Stimulated activated CD8-positive, alpha-beta memory T cell treated with anti-CD3 and anti-CD28 coated beads, Interleukin-15, amount 100 ng/mL, for 48 hours (primary cell): Measurements from ENCODE around the gene SEMA4D.
A peak's percentile ranks its signal among the peaks of the same experiment; 100 is the strongest.

Source experiments
- DNase-seq, 2 donors: peaks; one replicate each; pipeline ENCODE4 v3.0.0-alpha.2; 2020; ENCODE audit warnings: low read depth in 2 of 2

Gene SEMA4D

GRCh38 chr9:89528540-89528939 lies 30.6 kb upstream of the SEMA4D start:
- no peak for DNase-seq

GRCh38 chr9:89528131-89528530 lies 30.2 kb upstream of the SEMA4D start:
- no peak for DNase-seq

GRCh38 chr9:89527084-89527483 lies 29.2 kb upstream of the SEMA4D start:
- DNase-seq, result no peak

- no peak for DNase-seq
These were observed 28.8 kb upstream of the SEMA4D start for GRCh38 chr9:89526667-89527066.

- no peak for DNase-seq
These were observed 27.8 kb upstream of the SEMA4D start for GRCh38 chr9:89525446-89526374.

- DNase-seq, result no peak
These were observed 27.1 kb upstream of the SEMA4D start for GRCh38 chr9:89524963-89525362.

- DNase-seq, result peak in 1 of 2 donors; percentile 32
These were observed 26.0 kb upstream of the SEMA4D start for GRCh38 chr9:89523948-89524347.

GRCh38 chr9:89522959-89523285 lies 25.0 kb upstream of the SEMA4D start:
- no peak for DNase-seq

GRCh38 chr9:89522261-89522958 lies 24.5 kb upstream of the SEMA4D start:
- DNase-seq, result peak; percentile 52 to 59

GRCh38 chr9:89519366-89519805 lies 21.5 kb upstream of the SEMA4D start:
- no peak for DNase-seq

- DNase-seq, result no peak
These were observed 20.8 kb upstream of the SEMA4D start for GRCh38 chr9:89518466-89519365.

GRCh38 chr9:89515416-89515815 lies 17.5 kb upstream of the SEMA4D start:
- no peak for DNase-seq

GRCh38 chr9:89514956-89515355 lies 17.0 kb upstream of the SEMA4D start:
- DNase-seq, result no peak

GRCh38 chr9:89514337-89514736 lies 16.4 kb upstream of the SEMA4D start:
- DNase-seq, result no peak

- DNase-seq, result no peak
These were observed 15.9 kb upstream of the SEMA4D start for GRCh38 chr9:89513837-89514236.

GRCh38 chr9:89512382-89512781 lies 14.5 kb upstream of the SEMA4D start:
- DNase-seq, result no peak

- DNase-seq, result no peak
These were observed 11.2 kb upstream of the SEMA4D start for GRCh38 chr9:89508951-89509615.

- no peak for DNase-seq
These were observed 8.0 kb upstream of the SEMA4D start for GRCh38 chr9:89505911-89506310.

GRCh38 chr9:89505048-89505447 lies 7.1 kb upstream of the SEMA4D start:
- no peak for DNase-seq

GRCh38 chr9:89502671-89503070 lies 4.8 kb upstream of the SEMA4D start:
- DNase-seq, result no peak

- DNase-seq, result no peak
These were observed 4.2 kb upstream of the SEMA4D start for GRCh38 chr9:89502038-89502601.
